SK-N-SH treated with all-trans-retinoic acid at 6 μM for 48 hours (cell line): ENCODE data around the gene AEBP1.

Experiments
- ATAC-seq: fragments of 200-7000 bp; cut with Tn5 transposase; 3 replicates; pipeline ENCODE4 v1.9.1; 2020; ENCODE audit warnings: mild to moderate bottlenecking, moderate library complexity
- ARNTL ChIP-seq: fragments of 450-650 bp; formaldehyde crosslinking; IDR thresholded peaks from 2 replicates; pipeline ENCODE4 v1.5.0; 2020; ENCODE audit warnings: low read depth, mild to moderate bottlenecking, moderate library complexity, borderline replicate concordance
- BACH2 ChIP-seq: fragments of 250-450 bp; sonication (Bioruptor Pico); IDR thresholded peaks from 2 replicates; pipeline ENCODE4 v1.9.0; 2021; ENCODE audit warnings: mild to moderate bottlenecking, borderline replicate concordance
- CSDC2 ChIP-seq: fragments of 250-450 bp; sonication (Bioruptor Pico); IDR thresholded peaks from 2 replicates; pipeline ENCODE4 v1.5.0; 2020; ENCODE audit warnings: mild to moderate bottlenecking, moderate library complexity
- ESRRG ChIP-seq: fragments of 250-450 bp; sonication (Bioruptor Pico); IDR thresholded peaks from 2 replicates; pipeline ENCODE4 v1.6.1; 2021; ENCODE audit warnings: mild to moderate bottlenecking
- GLIS3 ChIP-seq: fragments of 250-450 bp; sonication (Bioruptor Pico); IDR thresholded peaks from 2 replicates; pipeline ENCODE4 v1.5.0; 2020; ENCODE audit warnings: mild to moderate bottlenecking, moderate library complexity
- PPARA ChIP-seq: fragments of 250-450 bp; sonication (Bioruptor Pico); IDR thresholded peaks from 2 replicates; pipeline ENCODE4 v1.5.0; 2020; ENCODE audit warnings: mild to moderate bottlenecking, borderline replicate concordance
- RARB ChIP-seq: fragments of 250-450 bp; sonication (Bioruptor Pico); IDR thresholded peaks from 2 replicates; pipeline ENCODE4 v1.8.0; 2021; ENCODE audit warnings: mild to moderate bottlenecking, moderate library complexity
- SNAI2 ChIP-seq: fragments of 250-450 bp; sonication (Bioruptor Pico); IDR thresholded peaks from 2 replicates; pipeline ENCODE4 v1.5.0; 2020; ENCODE audit warnings: mild to moderate bottlenecking, moderate library complexity
- TCF4 ChIP-seq: fragments of 250-450 bp; sonication (Bioruptor Pico); IDR thresholded peaks from 2 replicates; pipeline ENCODE4 v1.8.0; 2021; ENCODE audit warnings: mild to moderate bottlenecking, moderate library complexity, borderline replicate concordance
- TOX ChIP-seq: fragments of 250-450 bp; sonication (Bioruptor Pico); IDR thresholded peaks from 2 replicates; pipeline ENCODE4 v1.8.0; 2021; ENCODE audit warnings: mild to moderate bottlenecking, moderate library complexity, borderline replicate concordance
- ZC3H10 ChIP-seq: fragments of 250-450 bp; sonication (Bioruptor Pico); IDR thresholded peaks from 2 replicates; pipeline ENCODE4 v1.5.1; 2021; ENCODE audit warnings: mild to moderate bottlenecking, moderate library complexity
- ZFP3 ChIP-seq: fragments of 250-450 bp; sonication (Bioruptor Pico); IDR thresholded peaks from 2 replicates; pipeline ENCODE4 v1.5.0; 2020; ENCODE audit warnings: mild to moderate bottlenecking, moderate library complexity
- ZFP30 ChIP-seq: fragments of 450-650 bp; formaldehyde crosslinking; IDR thresholded peaks from 2 replicates; pipeline ENCODE4 v1.5.0; 2022; ENCODE audit warnings: mild to moderate bottlenecking, moderate library complexity
- ZNF565 ChIP-seq: fragments of 450-650 bp; formaldehyde crosslinking; conservative IDR thresholded peaks from 2 replicates; pipeline ENCODE4 v1.5.0; 2020; ENCODE audit warnings: low read depth, mild to moderate bottlenecking, moderate library complexity
- ZNF70 ChIP-seq: fragments of 450-650 bp; formaldehyde crosslinking; IDR thresholded peaks from 2 replicates; pipeline ENCODE4 v1.5.0; 2020; ENCODE audit warnings: mild to moderate bottlenecking, moderate library complexity
- ZNF8 ChIP-seq: fragments of 450-650 bp; formaldehyde crosslinking; IDR thresholded peaks from 2 replicates; pipeline ENCODE4 v1.5.0; 2020; ENCODE audit warnings: mild to moderate bottlenecking, moderate library complexity
- TF ChIP-seq, protein P1 (sequence below): fragments of 250-450 bp; sonication (Bioruptor Pico); IDR thresholded peaks from 2 replicates; pipeline ENCODE4 v1.5.0; 2020; ENCODE audit warnings: mild to moderate bottlenecking, moderate library complexity
- TF ChIP-seq, protein P2 (sequence below): fragments of 250-450 bp; sonication (Bioruptor Pico); IDR thresholded peaks from 2 replicates; pipeline ENCODE4 v1.5.1; 2020; ENCODE audit warnings: low read depth, mild to moderate bottlenecking, moderate library complexity
- TF ChIP-seq, protein P3 (sequence below): fragments of 250-450 bp; sonication (Bioruptor Pico); IDR thresholded peaks from 2 replicates; pipeline ENCODE4 v1.8.0; 2021; ENCODE audit warnings: low read depth, mild to moderate bottlenecking, moderate library complexity, borderline replicate concordance
- TF ChIP-seq, protein P4 (sequence below): fragments of 250-450 bp; sonication (Bioruptor Pico); IDR thresholded peaks from 2 replicates; pipeline ENCODE4 v1.8.0; 2020; ENCODE audit warnings: mild to moderate bottlenecking, moderate library complexity, borderline replicate concordance
- TF ChIP-seq, protein P5 (sequence below): fragments of 250-450 bp; sonication (Bioruptor Pico); IDR thresholded peaks from 2 replicates; pipeline ENCODE4 v1.5.1; 2021; ENCODE audit warnings: mild to moderate bottlenecking, moderate library complexity

Gene AEBP1

DNA sequence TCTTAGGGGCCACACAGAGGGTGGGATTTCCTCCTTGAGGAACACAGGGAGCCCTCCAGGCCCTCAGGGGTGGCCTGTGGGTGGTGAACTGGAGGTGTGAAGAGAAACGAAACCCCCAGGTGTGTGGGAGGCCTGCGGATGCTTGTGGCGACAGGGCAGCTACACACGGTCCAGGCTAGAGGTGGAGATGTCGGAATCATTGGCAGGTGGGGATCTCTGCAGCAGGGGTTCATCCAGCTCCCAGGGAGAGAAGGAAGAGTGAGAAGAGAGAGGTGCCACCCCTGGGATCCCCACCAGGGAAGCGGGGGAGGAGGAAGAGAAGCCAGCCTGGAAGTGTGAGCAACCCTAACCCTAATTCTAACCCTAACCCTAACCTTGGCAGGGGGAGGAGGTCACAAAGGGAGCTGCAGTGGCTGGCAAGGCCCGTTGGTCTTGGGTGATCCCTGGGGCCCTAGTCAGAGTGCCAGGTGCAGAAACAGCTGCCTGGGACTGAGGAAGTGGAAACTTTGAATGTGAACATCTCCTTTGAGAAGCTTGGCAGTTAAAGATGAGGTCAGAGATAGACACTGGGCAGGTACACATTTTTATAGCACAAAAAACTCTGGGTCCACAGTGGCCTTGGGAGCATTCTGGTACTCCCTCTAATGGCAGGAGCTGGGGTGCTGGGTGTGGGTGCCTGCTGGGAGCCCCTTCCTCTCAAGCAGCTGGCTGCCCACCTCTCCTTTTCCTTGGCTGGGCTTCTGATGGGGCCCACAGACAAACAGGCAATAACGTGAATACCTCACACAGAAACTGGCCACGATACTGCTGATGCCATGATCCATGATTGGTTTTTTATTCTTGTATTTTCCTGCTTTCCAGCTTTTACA, 6.8 kb upstream of the AEBP1 start (continued):
- TF ChIP-seq, protein P1, sequence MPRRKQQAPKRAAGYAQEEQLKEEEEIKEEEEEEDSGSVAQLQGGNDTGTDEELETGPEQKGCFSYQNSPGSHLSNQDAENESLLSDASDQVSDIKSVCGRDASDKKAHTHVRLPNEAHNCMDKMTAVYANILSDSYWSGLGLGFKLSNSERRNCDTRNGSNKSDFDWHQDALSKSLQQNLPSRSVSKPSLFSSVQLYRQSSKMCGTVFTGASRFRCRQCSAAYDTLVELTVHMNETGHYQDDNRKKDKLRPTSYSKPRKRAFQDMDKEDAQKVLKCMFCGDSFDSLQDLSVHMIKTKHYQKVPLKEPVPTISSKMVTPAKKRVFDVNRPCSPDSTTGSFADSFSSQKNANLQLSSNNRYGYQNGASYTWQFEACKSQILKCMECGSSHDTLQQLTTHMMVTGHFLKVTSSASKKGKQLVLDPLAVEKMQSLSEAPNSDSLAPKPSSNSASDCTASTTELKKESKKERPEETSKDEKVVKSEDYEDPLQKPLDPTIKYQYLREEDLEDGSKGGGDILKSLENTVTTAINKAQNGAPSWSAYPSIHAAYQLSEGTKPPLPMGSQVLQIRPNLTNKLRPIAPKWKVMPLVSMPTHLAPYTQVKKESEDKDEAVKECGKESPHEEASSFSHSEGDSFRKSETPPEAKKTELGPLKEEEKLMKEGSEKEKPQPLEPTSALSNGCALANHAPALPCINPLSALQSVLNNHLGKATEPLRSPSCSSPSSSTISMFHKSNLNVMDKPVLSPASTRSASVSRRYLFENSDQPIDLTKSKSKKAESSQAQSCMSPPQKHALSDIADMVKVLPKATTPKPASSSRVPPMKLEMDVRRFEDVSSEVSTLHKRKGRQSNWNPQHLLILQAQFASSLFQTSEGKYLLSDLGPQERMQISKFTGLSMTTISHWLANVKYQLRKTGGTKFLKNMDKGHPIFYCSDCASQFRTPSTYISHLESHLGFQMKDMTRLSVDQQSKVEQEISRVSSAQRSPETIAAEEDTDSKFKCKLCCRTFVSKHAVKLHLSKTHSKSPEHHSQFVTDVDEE (CRISPR knock-in tag), result no peak
- TF ChIP-seq ESRRG (CRISPR knock-in tag) (no peak), ZNF565 (CRISPR knock-in tag) (no peak)
- TF ChIP-seq, protein P2, sequence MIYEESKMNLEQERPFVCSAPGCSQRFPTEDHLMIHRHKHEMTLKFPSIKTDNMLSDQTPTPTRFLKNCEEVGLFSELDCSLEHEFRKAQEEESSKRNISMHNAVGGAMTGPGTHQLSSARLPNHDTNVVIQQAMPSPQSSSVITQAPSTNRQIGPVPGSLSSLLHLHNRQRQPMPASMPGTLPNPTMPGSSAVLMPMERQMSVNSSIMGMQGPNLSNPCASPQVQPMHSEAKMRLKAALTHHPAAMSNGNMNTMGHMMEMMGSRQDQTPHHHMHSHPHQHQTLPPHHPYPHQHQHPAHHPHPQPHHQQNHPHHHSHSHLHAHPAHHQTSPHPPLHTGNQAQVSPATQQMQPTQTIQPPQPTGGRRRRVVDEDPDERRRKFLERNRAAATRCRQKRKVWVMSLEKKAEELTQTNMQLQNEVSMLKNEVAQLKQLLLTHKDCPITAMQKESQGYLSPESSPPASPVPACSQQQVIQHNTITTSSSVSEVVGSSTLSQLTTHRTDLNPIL (CRISPR knock-in tag), result no peak

DNA sequence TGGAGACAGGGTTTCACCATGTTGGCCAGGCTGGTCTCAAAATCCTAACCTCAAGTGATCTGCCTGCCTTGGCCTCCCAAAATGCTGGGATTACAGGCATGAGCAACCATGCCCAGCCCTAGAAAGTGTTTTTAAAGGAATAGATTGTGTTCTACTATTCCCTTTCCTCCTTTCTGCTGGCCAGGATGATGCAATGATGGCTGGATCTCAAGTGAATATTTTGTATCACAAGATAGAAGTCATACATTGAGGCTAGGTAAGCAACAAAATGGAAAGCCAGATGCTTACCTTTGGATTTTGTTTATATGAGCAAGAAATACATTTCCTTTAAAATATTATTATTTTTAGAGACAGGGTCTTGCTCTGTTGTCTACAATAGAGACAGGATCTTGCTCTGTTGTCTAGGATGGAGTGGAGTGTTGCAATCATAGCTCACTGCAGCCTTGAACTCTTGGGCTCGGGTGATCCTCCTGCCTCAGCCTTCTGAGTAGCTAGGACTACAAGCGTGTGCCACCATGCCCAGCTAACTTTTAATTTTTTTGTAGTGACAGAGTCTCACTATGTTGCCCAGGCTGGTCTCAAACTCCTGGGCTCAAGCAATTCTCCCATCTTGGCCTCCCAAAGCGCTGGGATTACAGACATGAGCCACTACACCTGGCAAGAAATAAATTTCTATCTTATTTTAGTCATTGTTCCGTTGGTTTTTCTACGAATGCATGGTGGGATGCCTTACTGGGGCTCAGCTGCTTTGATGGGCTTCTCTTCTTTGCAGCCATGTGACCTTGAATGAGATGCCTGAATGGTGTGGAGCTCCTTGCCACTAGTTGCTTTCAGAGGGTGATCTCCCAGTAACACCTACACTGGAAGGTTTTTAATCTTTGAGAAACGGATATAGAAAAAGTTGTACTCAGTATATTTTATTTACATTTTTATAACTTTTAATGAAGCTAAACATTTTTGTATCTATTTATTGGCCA, 5.8 kb upstream of the AEBP1 start:
- TF ChIP-seq ZFP30 (no peak), PPARA (no peak), ZC3H10 (CRISPR knock-in tag) (no peak), ESRRG (CRISPR knock-in tag) (no peak), ZFP3 (CRISPR knock-in tag) (no peak), TOX (CRISPR knock-in tag) (no peak), ZNF8 (CRISPR knock-in tag) (no peak), CSDC2 (CRISPR knock-in tag) (no peak), SNAI2 (CRISPR knock-in tag) (no peak), ARNTL (no peak), BACH2 (no peak), TCF4 (CRISPR knock-in tag) (no peak), ZNF70 (CRISPR knock-in tag) (no peak), GLIS3 (CRISPR knock-in tag) (no peak), RARB (no peak)
- TF ChIP-seq, protein P2 (CRISPR knock-in tag), result no peak
- TF ChIP-seq, protein P1 (CRISPR knock-in tag), result no peak
- TF ChIP-seq, protein P3, sequence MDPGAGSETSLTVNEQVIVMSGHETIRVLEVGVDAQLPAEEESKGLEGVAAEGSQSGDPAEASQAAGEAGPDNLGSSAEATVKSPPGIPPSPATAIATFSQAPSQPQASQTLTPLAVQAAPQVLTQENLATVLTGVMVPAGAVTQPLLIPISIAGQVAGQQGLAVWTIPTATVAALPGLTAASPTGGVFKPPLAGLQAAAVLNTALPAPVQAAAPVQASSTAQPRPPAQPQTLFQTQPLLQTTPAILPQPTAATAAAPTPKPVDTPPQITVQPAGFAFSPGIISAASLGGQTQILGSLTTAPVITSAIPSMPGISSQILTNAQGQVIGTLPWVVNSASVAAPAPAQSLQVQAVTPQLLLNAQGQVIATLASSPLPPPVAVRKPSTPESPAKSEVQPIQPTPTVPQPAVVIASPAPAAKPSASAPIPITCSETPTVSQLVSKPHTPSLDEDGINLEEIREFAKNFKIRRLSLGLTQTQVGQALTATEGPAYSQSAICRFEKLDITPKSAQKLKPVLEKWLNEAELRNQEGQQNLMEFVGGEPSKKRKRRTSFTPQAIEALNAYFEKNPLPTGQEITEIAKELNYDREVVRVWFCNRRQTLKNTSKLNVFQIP, result no peak
- TF ChIP-seq, protein P4, sequence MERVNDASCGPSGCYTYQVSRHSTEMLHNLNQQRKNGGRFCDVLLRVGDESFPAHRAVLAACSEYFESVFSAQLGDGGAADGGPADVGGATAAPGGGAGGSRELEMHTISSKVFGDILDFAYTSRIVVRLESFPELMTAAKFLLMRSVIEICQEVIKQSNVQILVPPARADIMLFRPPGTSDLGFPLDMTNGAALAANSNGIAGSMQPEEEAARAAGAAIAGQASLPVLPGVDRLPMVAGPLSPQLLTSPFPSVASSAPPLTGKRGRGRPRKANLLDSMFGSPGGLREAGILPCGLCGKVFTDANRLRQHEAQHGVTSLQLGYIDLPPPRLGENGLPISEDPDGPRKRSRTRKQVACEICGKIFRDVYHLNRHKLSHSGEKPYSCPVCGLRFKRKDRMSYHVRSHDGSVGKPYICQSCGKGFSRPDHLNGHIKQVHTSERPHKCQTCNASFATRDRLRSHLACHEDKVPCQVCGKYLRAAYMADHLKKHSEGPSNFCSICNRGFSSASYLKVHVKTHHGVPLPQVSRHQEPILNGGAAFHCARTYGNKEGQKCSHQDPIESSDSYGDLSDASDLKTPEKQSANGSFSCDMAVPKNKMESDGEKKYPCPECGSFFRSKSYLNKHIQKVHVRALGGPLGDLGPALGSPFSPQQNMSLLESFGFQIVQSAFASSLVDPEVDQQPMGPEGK (CRISPR knock-in tag), result no peak
- TF ChIP-seq, protein P5, sequence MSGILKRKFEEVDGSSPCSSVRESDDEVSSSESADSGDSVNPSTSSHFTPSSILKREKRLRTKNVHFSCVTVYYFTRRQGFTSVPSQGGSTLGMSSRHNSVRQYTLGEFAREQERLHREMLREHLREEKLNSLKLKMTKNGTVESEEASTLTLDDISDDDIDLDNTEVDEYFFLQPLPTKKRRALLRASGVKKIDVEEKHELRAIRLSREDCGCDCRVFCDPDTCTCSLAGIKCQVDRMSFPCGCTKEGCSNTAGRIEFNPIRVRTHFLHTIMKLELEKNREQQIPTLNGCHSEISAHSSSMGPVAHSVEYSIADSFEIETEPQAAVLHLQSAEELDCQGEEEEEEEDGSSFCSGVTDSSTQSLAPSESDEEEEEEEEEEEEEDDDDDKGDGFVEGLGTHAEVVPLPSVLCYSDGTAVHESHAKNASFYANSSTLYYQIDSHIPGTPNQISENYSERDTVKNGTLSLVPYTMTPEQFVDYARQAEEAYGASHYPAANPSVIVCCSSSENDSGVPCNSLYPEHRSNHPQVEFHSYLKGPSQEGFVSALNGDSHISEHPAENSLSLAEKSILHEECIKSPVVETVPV (CRISPR knock-in tag), result no peak
- ATAC-seq, result no peak
